ENCODE measurements around the gene FAM20C.
"Not testable (repeated sequence)": the region's sequence is repeated elsewhere in the genome, so short reads cannot be mapped to it uniquely, and the experiment has no call there.

The FAM20C gene

DNA sequence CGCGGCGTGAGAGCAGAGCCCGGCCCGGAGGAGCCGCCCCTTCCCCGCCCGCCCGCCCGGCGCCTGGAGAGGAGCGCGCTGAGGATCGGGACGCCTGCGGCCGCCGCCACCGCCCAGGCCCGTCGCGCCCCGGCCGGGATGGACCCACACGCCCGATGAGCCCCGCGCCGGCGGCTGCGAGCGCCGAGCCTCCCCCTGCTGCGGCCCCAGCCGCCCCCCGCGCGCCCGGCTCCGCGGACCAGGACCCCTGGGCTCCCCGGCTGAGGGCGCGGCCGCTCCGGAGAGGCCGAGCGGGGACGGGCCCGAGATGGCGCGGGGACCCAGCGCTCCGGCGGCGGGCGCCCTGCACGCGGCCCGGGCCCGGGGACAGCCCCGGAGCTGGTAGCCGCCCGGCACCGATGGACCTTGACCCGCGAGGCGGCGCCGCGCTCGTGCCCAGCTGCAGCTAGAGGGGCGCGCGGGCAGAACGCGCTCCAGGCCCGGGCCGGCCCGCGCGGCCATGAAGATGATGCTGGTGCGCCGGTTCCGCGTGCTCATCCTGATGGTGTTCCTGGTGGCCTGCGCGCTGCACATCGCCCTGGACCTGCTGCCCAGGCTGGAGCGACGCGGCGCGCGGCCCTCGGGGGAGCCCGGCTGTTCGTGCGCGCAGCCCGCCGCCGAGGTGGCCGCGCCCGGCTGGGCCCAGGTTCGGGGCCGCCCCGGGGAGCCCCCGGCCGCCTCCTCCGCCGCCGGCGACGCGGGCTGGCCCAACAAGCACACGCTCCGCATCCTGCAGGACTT, 520 bp downstream of the FAM20C start:
- DNase-seq (ENCODE audit: low spot score): peak; percentile 9

GRCh38 chr7:193481-194251, 1.3 kb downstream of the FAM20C start:
- no peak for DNase-seq (ENCODE audit: low spot score)

GRCh38 chr7:194252-195009, 2.1 kb downstream of the FAM20C start:
- DNase-seq (ENCODE audit: low spot score): no peak

DNA sequence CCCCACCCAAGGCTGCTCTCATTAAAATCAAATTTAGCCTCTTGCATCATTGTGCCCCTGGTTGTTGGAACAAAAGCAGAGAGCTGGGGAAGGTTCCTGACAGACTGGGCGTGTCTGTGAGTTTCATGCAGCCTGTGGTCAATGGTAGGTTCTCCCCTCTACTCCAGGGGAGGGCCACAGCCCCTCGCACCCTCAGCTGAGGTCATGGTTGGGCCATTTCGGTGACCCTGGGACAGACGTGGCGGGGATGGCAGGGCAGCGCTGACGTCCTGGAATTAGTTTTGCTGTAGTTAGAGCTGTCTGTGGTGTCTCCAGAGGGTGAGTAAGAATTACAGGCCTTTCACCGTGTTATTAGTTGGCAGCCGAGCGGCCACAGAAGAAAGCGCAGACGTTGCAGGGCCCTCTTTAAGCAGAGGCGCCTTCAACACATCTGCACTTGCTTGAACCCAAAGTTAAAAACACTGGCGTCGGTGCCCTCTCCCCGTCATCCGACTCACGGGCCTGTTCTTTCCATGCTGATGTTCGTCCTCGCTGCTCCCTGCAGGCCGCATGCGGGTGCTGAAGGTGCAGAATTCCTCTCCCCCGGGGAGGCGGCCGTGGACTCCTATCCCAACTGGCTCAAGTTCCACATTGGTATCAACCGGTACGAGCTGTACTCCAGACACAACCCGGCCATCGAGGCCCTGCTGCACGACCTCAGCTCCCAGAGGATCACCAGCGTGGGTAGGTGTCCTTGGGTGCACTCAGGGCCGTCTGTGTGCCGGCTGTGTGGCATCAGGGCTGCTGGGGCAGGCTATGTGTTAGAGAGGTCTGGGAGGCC, 2.8 kb downstream of the FAM20C start:
- no peak for DNase-seq (ENCODE audit: low spot score)

GRCh38 chr7:195830-196128, 3.4 kb downstream of the FAM20C start:
- no peak for DNase-seq (ENCODE audit: low spot score)

- no peak for DNase-seq (ENCODE audit: low spot score)
Measured at GRCh38 chr7:196283-196682, 3.9 kb downstream of the FAM20C start.

DNA sequence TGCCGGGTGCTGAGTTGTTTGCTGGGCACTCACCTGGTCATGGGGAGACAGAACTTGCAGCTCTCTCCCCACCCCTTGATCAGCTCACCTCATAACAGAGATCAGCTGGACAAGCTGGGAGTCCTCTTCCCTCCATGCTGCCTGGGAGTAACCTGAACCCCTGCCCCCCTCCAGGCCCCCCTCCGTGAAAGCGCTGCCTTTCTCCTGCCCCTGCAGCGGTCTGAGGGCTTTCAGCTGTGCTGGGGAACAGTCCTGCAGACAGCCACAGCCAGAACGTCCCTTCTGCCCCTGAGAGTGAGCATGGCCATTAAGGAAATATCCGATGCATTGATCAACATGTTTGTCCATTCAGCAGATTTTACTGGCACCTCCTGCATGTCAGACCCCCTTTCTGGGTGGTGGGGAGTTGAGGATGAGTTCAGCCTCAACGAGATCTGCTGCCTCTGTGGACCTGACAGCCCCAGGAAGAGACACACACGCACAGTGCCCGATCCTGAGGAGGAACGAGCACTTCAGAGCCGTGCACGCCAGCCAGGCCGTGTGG, 4.5 kb downstream of the FAM20C start:
- DNase-seq (ENCODE audit: low spot score): no peak

DNA sequence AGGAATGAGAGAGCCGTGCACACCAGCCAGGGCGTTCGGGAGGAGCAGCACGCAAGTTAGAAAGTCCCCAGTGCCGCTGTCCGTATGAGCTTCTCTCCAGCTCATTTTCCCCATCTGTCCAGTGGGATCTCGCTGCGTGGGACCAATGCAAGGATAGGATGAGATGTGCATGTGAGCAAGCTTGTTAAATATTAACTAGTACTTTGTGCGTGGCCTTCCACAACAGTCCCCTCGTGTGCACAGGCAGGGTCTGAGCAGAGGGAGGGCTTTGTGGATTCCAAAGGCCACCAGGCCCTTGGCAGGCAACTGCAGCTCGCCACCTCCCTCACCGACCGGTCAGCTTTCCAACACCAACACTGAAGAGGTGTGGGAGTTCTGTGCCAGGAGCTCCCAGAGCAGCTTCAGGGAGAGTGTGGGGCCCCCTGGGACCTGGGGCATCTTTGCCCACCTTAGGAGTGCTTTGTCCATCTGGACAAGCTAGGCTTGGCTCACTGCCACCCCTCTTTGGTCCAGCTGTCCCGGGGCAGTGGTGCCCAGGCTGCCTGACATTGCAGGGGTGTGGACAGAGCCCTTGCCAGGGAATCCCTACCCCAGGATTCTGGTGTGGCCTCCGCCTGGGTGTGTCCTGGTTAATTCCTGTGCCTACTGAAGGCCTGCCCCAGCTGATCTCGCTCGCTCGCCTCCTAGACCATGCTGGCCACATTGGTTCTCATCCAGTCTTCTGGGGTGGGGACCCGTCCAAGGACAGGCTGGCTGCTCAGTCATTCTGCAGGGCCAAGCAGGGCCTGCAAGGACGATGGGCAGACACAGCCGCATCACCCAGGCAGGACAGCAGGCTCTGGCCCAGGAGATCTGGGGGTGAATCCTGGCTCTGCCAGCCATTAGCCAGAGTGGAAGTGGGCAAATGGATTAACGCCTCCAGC, 5.3 kb downstream of the FAM20C start:
- no peak for DNase-seq (ENCODE audit: low spot score)

DNA sequence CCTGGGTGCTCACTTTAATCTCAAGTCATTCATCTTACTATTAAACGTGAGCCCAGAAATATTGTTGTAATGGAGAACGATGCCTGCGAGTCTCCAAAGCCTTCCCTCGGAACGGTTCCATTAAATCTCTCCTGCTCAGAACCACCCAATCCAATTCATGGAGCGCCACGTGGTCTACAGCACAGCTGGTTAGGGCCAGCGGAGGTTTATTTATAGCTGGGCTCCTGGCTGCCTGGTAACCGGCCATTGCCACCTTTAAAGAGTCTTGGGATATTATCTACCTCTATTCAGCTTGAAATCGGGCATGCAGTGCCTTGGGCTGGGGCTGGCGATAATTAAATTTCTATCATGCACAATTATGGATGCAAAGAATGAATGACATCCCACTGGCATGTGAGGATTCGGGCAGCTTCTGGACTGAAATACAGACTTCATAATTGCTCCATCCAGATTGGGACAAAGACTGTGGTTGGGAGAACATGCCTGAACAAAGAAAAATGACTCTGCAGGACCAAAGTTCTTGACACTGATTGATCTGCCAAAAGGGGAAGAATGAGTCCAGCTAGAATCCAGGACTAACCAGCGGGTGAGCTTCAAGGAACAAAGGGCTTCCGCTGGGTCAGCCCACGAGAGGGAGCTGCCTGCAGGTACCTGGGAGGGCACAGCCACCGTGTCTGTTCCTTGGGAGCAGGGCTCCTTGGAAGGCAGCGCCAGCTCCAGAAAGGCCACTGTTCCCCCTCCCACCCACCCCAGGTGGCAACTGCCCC, 7.3 kb downstream of the FAM20C start:
- no peak for DNase-seq (ENCODE audit: low spot score)

- DNase-seq (ENCODE audit: low spot score): no peak
Measured at GRCh38 chr7:200290-200689, 7.9 kb downstream of the FAM20C start.

- DNase-seq (ENCODE audit: low spot score): no peak
Measured at GRCh38 chr7:200704-201103, 8.3 kb downstream of the FAM20C start.

DNA sequence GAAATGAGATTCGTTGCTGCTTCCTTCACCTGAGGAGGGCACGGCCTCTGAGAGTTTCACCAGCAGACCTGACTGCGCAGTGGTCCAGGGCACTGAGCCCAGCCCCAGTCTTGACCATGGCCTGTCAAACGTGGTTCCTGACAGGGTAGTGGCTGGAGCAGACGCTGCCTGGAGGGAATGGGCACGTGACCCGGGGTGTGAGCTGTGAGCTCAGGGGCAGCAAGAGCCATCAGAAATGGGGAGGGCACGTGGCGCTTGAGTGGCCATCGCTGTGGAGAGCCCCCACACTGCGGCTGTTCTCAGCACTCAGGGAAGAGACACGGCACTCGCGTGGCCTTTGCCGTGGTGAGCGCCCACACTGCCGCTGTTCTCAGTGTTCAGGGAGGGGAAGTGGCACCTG, 12.0 kb downstream of the FAM20C start:
- DNase-seq (ENCODE audit: low spot score): no peak

DNA sequence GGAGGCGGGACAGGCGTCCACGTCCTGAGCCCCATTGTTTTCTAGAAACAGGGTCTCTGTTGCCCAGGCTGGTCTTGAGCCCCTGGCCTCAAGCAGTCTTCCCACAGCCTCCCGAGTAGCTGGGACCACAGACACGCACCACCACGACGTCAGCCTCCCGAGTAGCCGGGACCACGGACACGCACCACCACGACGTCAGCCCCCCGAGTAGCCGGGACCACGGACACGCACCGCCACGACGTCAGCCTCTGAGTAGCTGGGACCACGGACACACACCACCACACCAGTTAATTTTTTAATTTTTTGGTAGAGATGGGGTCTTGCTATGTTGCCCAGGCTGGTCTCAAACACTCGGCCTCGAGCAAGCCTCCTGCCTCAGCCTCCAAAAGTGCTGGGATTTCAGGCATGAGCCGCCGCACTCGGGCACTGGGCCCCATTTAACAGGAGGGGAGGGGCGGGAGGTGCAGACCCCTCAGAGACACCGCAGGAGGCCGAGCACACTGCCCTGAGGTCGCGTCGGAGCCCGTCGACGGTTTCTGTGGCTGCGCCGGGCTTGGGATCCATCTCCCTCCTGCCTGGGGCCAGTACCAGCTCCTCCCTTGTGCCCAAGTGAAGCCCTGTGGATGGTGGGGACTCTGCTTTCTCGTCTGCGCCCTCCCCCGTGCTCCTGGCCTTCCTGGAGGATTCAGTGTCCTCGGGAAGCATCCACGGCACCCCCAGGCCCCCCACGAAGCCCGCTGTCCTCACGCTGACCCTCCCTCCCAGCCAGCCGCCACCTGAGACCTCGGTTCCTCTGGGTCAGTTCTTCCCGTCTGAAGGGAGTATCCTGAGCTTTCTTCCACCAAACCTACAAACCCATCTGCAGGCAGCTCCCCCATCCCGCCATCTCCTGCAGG, 13.0 kb downstream of the FAM20C start:
- DNase-seq (ENCODE audit: low spot score): no peak

GRCh38 chr7:206351-206750, 14.0 kb downstream of the FAM20C start:
- not testable (repeated sequence) for DNase-seq (ENCODE audit: low spot score)

DNA sequence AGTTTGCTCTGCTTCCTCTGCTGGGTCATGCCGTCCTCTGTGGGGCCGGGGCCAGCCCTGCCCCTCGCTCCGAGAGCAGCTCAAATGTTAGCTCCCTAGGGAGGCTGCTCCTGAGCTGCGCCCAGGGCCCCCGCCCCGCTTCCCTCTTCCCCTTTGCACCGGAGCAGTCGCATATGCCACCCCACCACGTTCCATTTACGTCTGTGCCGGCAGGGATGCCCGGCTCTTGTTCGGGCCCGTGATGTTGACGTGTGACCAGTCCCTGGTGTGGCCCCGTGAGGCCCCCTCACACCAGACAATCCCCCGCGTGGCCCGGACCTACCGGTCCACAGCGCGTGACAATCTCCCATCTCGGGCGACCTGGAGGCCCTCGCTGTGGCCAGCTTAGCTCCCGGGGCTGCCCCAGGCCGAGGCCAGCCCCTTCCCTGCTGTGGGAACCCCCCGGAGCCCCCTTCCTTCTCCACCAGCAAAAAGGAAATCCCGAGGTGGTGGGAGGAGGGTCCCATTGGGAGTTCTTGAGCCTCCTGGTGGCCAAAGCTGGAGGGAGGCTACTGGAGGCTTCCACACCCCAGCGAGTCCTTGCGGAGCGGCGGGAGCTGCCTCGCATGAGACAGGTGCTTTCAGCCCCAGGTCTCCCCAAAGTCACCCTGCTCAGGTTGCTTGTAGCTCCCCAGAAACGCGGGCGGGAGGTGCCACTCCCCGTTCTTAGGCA, 15.2 kb downstream of the FAM20C start:
- DNase-seq (ENCODE audit: low spot score): no peak

- DNase-seq (ENCODE audit: low spot score): no peak
Measured at GRCh38 chr7:208130-208673, 15.8 kb downstream of the FAM20C start.

- no peak for DNase-seq (ENCODE audit: low spot score)
Measured at GRCh38 chr7:208816-209215, 16.4 kb downstream of the FAM20C start.

DNA sequence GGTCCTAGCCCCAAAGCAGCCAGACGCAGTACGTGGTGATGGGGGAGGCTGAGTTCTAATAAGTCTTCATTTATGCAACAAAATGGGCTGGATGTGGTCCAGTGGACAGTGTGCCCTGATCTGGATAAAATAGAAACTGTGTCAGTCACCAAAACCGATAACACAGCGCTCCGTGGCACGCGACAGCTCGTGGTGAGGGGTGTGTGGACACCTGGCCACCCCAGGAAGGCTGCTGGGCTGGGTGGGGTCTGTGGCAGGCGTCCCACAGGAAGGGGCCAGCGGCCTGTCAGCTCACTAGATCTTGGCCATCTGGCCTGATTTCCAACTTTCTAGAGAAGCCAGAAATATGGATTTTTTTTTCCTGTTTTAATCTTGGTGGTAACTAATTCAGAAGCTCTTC, 17.0 kb downstream of the FAM20C start:
- no peak for DNase-seq (ENCODE audit: low spot score)

All from LoVo (cell line).